ENCODE data around the gene PCDHGA1.

DNA sequence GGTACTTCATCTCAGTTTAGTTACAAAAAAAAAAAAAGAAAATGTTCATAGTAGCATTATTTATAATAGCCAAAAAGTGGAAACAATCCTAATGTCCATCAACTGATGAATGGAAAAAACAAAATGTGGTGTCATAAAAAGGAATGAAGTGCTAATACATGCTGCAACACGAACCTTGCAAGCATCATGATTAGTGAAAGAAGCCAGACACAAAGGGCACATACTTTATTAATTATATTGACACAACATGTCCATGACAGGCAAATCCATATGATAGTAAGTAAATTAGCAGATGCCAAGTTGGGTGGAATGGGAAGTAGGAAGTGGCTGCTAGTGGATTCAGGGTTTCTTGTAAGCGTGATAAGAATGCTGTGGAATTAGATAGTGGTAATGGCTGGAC is 212.7 kb downstream of the PCDHGA1 start:
- TF ChIP-seq RAD21 (conservative IDR thresholded peaks at IDR 0.05 in 1 of 2, IDR thresholded peaks at IDR 0.05 in 1 of 2) (no peak), NFE2L2 (conservative IDR thresholded peaks at IDR 0.05; ENCODE audit: low read length) (no peak), ZSCAN20 (CRISPR knock-in tag; IDR thresholded peaks at IDR 0.05) (no peak), EP300 (IDR thresholded peaks at IDR 0.05) (no peak), CEBPB (IDR thresholded peaks at IDR 0.05) (no peak), POLR2A (IDR thresholded peaks at IDR 0.05; ENCODE audit: low read length) (no peak), KDM5A (IDR thresholded peaks at IDR 0.05) (no peak), CHD4 (IDR thresholded peaks at IDR 0.05; ENCODE audit: borderline replicate concordance) (no peak), CBX2 (IDR thresholded peaks at IDR 0.05; ENCODE audit: borderline replicate concordance, low read depth) (no peak), MAFK (IDR thresholded peaks at IDR 0.05; ENCODE audit: partially characterized antibody) (no peak), MYC (IDR thresholded peaks at IDR 0.05; ENCODE audit: borderline replicate concordance, low read length) (no peak)
- TF ChIP-seq, protein P1, sequence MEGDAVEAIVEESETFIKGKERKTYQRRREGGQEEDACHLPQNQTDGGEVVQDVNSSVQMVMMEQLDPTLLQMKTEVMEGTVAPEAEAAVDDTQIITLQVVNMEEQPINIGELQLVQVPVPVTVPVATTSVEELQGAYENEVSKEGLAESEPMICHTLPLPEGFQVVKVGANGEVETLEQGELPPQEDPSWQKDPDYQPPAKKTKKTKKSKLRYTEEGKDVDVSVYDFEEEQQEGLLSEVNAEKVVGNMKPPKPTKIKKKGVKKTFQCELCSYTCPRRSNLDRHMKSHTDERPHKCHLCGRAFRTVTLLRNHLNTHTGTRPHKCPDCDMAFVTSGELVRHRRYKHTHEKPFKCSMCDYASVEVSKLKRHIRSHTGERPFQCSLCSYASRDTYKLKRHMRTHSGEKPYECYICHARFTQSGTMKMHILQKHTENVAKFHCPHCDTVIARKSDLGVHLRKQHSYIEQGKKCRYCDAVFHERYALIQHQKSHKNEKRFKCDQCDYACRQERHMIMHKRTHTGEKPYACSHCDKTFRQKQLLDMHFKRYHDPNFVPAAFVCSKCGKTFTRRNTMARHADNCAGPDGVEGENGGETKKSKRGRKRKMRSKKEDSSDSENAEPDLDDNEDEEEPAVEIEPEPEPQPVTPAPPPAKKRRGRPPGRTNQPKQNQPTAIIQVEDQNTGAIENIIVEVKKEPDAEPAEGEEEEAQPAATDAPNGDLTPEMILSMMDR (IDR thresholded peaks at IDR 0.05): no peak
- TF ChIP-seq, protein P2, sequence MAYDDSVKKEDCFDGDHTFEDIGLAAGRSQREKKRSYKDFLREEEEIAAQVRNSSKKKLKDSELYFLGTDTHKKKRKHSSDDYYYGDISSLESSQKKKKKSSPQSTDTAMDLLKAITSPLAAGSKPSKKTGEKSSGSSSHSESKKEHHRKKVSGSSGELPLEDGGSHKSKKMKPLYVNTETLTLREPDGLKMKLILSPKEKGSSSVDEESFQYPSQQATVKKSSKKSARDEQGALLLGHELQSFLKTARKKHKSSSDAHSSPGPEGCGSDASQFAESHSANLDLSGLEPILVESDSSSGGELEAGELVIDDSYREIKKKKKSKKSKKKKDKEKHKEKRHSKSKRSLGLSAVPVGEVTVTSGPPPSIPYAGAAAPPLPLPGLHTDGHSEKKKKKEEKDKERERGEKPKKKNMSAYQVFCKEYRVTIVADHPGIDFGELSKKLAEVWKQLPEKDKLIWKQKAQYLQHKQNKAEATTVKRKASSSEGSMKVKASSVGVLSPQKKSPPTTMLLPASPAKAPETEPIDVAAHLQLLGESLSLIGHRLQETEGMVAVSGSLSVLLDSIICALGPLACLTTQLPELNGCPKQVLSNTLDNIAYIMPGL (CRISPR knock-in tag; IDR thresholded peaks at IDR 0.05; ENCODE audit: borderline replicate concordance): no peak
- TF ChIP-seq, protein P3, sequence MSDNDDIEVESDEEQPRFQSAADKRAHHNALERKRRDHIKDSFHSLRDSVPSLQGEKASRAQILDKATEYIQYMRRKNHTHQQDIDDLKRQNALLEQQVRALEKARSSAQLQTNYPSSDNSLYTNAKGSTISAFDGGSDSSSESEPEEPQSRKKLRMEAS (IDR thresholded peaks at IDR 0.05): no peak
